HepG2 (cell line): Measurements from ENCODE around the gene G6PC3. TPM values are rescaled to one million over a fixed set of nuclear protein-coding genes. Genes with fewer than 3 reads are reported as not detected.

Source experiments
- ATAC-seq: fragments of 200-7000 bp; cut with Tn5 transposase; 3 replicates; pipeline ENCODE4 v1.9.1; 2020; ENCODE audit warnings: mild to moderate bottlenecking, moderate library complexity
- BruUV-seq: library from RNA; stranded (reverse); fragments of 400-500 nt; replicated peaks from 2 replicates; lab custom pipeline; 2021; lab: Mats Ljungman, UMichigan
- CTCF ChIA-PET: fragments of 300-600 bp; formaldehyde crosslinking; extraction: SDS; loops from one replicate; lab custom pipeline; 2021; ENCODE audit warnings: low total read pairs, inconsistent platforms, low intra/inter-chr PET ratio; lab: Yijun Ruan, JAX
- POLR2A ChIA-PET: fragments of 350-600 bp; sonication (Branson Sonifier 250); formaldehyde crosslinking; loops from one replicate; lab custom pipeline; 2020; ENCODE audit warnings: antibody characterized with exemption, inconsistent platforms; lab: Yijun Ruan, JAX
- DNase-seq: peaks from one replicate; pipeline ENCODE4 v3.0.0-alpha.2; 2015; ENCODE audit warnings: low spot score
- FAIRE-seq: peaks from 3 replicates; lab custom pipeline; 2011; peaks lifted over from hg19 to GRCh38; lab: Jason Lieb, UNC
- H2AFZ ChIP-seq: one replicate; pipeline ENCODE4 v1.6.1; 2011; ENCODE audit warnings: low read length, inconsistent platforms
- H3K27ac ChIP-seq: fragments of 300-600 bp; 3 replicates; pipeline ENCODE4 v1.8.0; 2011; ENCODE audit warnings: mixed run types, mild to moderate bottlenecking, mixed read lengths, low read length, inconsistent platforms; ENCODE audit not compliant: insufficient read depth; ENCODE audit errors: extremely low read length
- H3K27me3 ChIP-seq, 2 experiments: fragments of 200-600 bp in 1 of 2; 2 replicates in 1 of 2; 3 replicates in 1 of 2; pipeline versions ENCODE4 v1.6.0 to v1.8.0; 2011; ENCODE audit warnings: low read length in 2 of 2, mild to moderate bottlenecking in 2 of 2, moderate library complexity in 2 of 2, inconsistent platforms in 1 of 2; ENCODE audit not compliant: insufficient read depth in 2 of 2, control insufficient read depth in 1 of 2
- H3K36me3 ChIP-seq, 2 experiments: fragments of 200-600 bp in 1 of 2; replicated peaks in 1 of 2; 2 replicates in 1 of 2; 3 replicates in 1 of 2; pipeline versions ENCODE4 v1.5.1 to v1.8.0; 2011; ENCODE audit warnings: low read length in 2 of 2, inconsistent platforms in 1 of 2; ENCODE audit not compliant: insufficient read depth in 2 of 2, control insufficient read depth in 1 of 2
- H3K4me1 ChIP-seq: 2 replicates; pipeline ENCODE4 v1.5.1; 2012; ENCODE audit warnings: low read length, inconsistent platforms; ENCODE audit not compliant: insufficient read depth
- H3K4me2 ChIP-seq: 2 replicates; pipeline ENCODE4 v1.6.0; 2011; ENCODE audit warnings: low read depth, low read length, inconsistent platforms
- H3K4me3 ChIP-seq, 3 experiments: fragments of 200-600 bp in 1 of 3; sonication (generic), shearing (Covaris generic) in 1 of 3; replicated peaks in 1 of 3; 2 replicates each; pipeline ENCODE4 v1.5.1; 2011 to 2016; ENCODE audit warnings: low read length in 3 of 3, inconsistent platforms in 2 of 3, low read depth in 2 of 3, mild to moderate bottlenecking in 2 of 3, control low read depth in 1 of 3, mixed read lengths in 1 of 3; ENCODE audit not compliant: insufficient read depth in 1 of 3
- H3K79me2 ChIP-seq: one replicate; pipeline ENCODE4 v1.6.1; 2011; ENCODE audit warnings: low read length, inconsistent platforms; ENCODE audit not compliant: insufficient read depth
- H3K9ac ChIP-seq: 2 replicates; pipeline ENCODE4 v1.6.0; 2011; ENCODE audit warnings: mild to moderate bottlenecking, low read depth, low read length, inconsistent platforms; ENCODE audit not compliant: insufficient read depth
- H3K9me3 ChIP-seq: 2 replicates; pipeline ENCODE4 v1.5.1; 2012; ENCODE audit warnings: mild to moderate bottlenecking, low read length
- H4K20me1 ChIP-seq: 2 replicates; pipeline ENCODE4 v1.6.0; 2011; ENCODE audit warnings: inconsistent platforms, mild to moderate bottlenecking, low read length, moderate library complexity; ENCODE audit not compliant: insufficient read depth
- LCORL ChIP-seq, 2 experiments: fragments of 450-650 bp in 1 of 2; sonication (generic) in 1 of 2; formaldehyde crosslinking in 1 of 2; IDR thresholded peaks; 2 replicates each; pipeline versions ENCODE4 v1.5.0 to v1.6.1; 2017 to 2020; ENCODE audit warnings: antibody characterized with exemption in 1 of 2, missing genetic modification reagents in 1 of 2
- ZNF660 ChIP-seq: sonication (generic); formaldehyde crosslinking; IDR thresholded peaks from 2 replicates; pipeline ENCODE4 v1.5.1; 2020; ENCODE audit warnings: mild to moderate bottlenecking, low read depth, missing genetic modification reagents, borderline replicate concordance
- WGBS: methylation state at CpG from one replicate; pipeline ENCODE4 v1.1.6; 2017; ENCODE audit warnings: low lambda C conversion rate; 5-methylcytosine and 5-hydroxymethylcytosine counted together
- in situ Hi-C: cut with HindIII; loops from 2 replicates; pipeline ENCODE4 v1.10.0; 2017; ENCODE audit warnings: low pct_unique_long_range_greater_than_20kb; ENCODE audit not compliant: extremely low pct_ligation_motif_present
- intact Hi-C: fragments of 100-400 bp; cut with micrococcal nuclease; formaldehyde crosslinking; loops from one replicate; pipeline ENCODE4 v1.10.0; 2022; ENCODE audit not compliant: unreplicated experiment
- polyA plus RNA-seq, 8 experiments: library from polyadenylated mRNA; depleted of rRNA in 3 of 8; stranded (reverse) in 7 of 8; unstranded in 1 of 8; fragments of >200 nt; fragmentation: Illumina TruSeq in 4 of 8; extraction: Trizol in 4 of 8; gene quantifications; 2 replicates each; pipeline versions ENCODE4 v1.2.1 to v1.2.3, GENCODE V29; 2011 to 2016; ENCODE audit warnings: low read depth in 4 of 8, missing spikeins in 1 of 8, mixed read lengths in 1 of 8; ENCODE audit not compliant: insufficient read depth in 1 of 8
- total RNA-seq, 5 experiments: library from RNA; depleted of rRNA; stranded (reverse); fragments of >200 nt; fragmentation: Illumina TruSeq; extraction: Trizol; gene quantifications; 2 replicates each; pipeline ENCODE4 v1.2.3, GENCODE V29; 2016; ENCODE audit warnings: low read depth in 1 of 5
- TF ChIP-seq, protein P1 (sequence below): sonication (generic); formaldehyde crosslinking; IDR thresholded peaks from 2 replicates; pipeline ENCODE4 v1.4.0; 2020; ENCODE audit warnings: mild to moderate bottlenecking, missing genetic modification reagents
- TF ChIP-seq, protein P2 (sequence below): IDR thresholded peaks from 2 replicates; pipeline ENCODE4 v1.6.1; 2018; ENCODE audit warnings: missing genetic modification reagents, mild to moderate bottlenecking, missing compliant biosample characterization

Gene G6PC3
- total and polyA plus RNA-seq, 2 of the 13 experiments (the other 11 are each of a cell fraction or from before 2014, with no cell fraction given) = 38.5 to 75.8 TPM

DNA sequence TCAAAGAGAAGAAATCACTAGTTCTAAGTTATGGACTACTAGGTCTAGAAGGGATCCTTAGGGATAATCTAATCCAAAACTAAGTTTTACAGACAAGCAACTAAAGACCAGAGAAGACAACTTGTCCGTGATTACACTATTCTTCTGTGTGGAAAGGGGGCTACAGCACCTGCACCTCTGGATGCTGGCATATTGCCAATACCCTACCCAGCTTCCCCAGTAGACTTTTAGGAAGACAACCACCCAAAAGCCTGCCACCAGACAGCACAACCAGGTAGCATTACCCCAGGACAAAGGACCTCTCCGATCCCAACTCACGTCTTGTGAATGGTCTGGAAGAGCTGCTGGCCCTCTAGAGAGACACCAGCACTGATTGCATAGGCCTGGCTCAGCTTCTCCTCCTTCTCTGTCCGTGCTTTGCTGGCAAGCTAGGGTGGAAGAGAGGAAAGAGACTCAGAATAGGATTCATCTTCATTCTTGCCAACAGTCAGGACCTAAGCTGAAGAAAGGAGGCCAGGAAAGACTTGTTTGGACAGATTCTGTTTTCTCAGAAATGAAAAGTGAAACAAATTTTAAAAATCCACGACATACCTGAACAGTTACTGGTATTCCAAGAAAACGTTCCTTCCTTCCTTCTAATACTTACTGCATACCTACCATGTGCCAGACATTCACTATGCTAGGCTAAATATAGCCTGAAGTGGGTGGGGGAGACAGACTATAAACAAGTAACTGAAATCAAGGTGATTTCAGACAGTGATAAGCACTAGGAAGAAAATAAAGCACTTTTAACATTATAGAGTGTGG, 30.5 kb upstream of the G6PC3 start:
- peak overlapping the region; percentile 18 for H3K27ac ChIP-seq
- no peak overlapping the region for H3K4me2 ChIP-seq
- no peak for DNase-seq
- no peaks in the 10 kb centered on the region for H3K9me3 ChIP-seq
- no TSS peak for BruUV-seq
- in situ Hi-C loops (loop anchor here (10.0 kb wide), 1 partner anchor 95 kb away; the partner anchor contains the start of gene PPY), intact Hi-C loops (no loop called here)
- no peaks in the 10 kb centered on the region for H3K27me3 ChIP-seq
- ChIA-PET CTCF (no interaction called here), POLR2A (no interaction called here)
- no peak for FAIRE-seq
- H3K4me3 ChIP-seq = no peak overlapping the region
- no peak for ATAC-seq
- TF ChIP-seq LCORL (IDR thresholded peaks at IDR 0.05) (0 out of 2 replicates have a peak, but pooled peaks have one; percentile 46), LCORL (CRISPR knock-in tag; IDR thresholded peaks at IDR 0.05) (no peak), ZNF660 (CRISPR knock-in tag) (no peak)
- TF ChIP-seq, protein P1, sequence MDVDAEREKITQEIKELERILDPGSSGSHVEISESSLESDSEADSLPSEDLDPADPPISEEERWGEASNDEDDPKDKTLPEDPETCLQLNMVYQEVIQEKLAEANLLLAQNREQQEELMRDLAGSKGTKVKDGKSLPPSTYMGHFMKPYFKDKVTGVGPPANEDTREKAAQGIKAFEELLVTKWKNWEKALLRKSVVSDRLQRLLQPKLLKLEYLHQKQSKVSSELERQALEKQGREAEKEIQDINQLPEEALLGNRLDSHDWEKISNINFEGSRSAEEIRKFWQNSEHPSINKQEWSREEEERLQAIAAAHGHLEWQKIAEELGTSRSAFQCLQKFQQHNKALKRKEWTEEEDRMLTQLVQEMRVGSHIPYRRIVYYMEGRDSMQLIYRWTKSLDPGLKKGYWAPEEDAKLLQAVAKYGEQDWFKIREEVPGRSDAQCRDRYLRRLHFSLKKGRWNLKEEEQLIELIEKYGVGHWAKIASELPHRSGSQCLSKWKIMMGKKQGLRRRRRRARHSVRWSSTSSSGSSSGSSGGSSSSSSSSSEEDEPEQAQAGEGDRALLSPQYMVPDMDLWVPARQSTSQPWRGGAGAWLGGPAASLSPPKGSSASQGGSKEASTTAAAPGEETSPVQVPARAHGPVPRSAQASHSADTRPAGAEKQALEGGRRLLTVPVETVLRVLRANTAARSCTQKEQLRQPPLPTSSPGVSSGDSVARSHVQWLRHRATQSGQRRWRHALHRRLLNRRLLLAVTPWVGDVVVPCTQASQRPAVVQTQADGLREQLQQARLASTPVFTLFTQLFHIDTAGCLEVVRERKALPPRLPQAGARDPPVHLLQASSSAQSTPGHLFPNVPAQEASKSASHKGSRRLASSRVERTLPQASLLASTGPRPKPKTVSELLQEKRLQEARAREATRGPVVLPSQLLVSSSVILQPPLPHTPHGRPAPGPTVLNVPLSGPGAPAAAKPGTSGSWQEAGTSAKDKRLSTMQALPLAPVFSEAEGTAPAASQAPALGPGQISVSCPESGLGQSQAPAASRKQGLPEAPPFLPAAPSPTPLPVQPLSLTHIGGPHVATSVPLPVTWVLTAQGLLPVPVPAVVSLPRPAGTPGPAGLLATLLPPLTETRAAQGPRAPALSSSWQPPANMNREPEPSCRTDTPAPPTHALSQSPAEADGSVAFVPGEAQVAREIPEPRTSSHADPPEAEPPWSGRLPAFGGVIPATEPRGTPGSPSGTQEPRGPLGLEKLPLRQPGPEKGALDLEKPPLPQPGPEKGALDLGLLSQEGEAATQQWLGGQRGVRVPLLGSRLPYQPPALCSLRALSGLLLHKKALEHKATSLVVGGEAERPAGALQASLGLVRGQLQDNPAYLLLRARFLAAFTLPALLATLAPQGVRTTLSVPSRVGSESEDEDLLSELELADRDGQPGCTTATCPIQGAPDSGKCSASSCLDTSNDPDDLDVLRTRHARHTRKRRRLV (CRISPR knock-in tag) = no peak
- TF ChIP-seq, protein P2, sequence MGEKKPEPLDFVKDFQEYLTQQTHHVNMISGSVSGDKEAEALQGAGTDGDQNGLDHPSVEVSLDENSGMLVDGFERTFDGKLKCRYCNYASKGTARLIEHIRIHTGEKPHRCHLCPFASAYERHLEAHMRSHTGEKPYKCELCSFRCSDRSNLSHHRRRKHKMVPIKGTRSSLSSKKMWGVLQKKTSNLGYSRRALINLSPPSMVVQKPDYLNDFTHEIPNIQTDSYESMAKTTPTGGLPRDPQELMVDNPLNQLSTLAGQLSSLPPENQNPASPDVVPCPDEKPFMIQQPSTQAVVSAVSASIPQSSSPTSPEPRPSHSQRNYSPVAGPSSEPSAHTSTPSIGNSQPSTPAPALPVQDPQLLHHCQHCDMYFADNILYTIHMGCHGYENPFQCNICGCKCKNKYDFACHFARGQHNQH (CRISPR knock-in tag) = no peak
- H3K79me2 ChIP-seq = peaks cover 43% of the 10 kb centered on the region
- peaks cover 20% of the 10 kb centered on the region for H3K4me1 ChIP-seq
- peaks cover 25% of the 10 kb centered on the region for H4K20me1 ChIP-seq
- no peak overlapping the region for H2AFZ ChIP-seq
- peaks cover 34 to 59% of the 10 kb centered on the region in 2 experiments for H3K36me3 ChIP-seq
- no peak overlapping the region for H3K9ac ChIP-seq
- 94% methylated on average over 6 of the region's 6 CpGs for WGBS
